HUES6 (cell line): ENCODE data around the gene LAMTOR4.
A peak's percentile ranks its signal among the peaks of the same experiment; 100 is the strongest.
"Not testable (repeated sequence)": the region's sequence is repeated elsewhere in the genome, so short reads cannot be mapped to it uniquely, and the experiment has no call there.

Experiments used
- H3K27ac ChIP-seq: 2 replicates; pipeline ENCODE4 v1.7.0; 2013; ENCODE audit warnings: low read depth, mild to moderate bottlenecking, low read length, inconsistent platforms
- H3K27me3 ChIP-seq: 2 replicates; pipeline ENCODE4 v1.6.1; 2013; ENCODE audit warnings: low read length; ENCODE audit not compliant: control insufficient read depth, insufficient read depth
- H3K36me3 ChIP-seq: 2 replicates; pipeline ENCODE4 v1.6.1; 2013; ENCODE audit warnings: low read length; ENCODE audit not compliant: control insufficient read depth, insufficient read depth
- H3K4me1 ChIP-seq: 2 replicates; pipeline ENCODE4 v1.6.1; 2013; ENCODE audit warnings: low read length; ENCODE audit not compliant: control insufficient read depth, insufficient read depth
- H3K4me3 ChIP-seq: 2 replicates; pipeline ENCODE4 v1.5.1; 2013; ENCODE audit warnings: low read depth, low read length
- H3K9ac ChIP-seq: one replicate; pipeline ENCODE4 v1.6.1; 2013; ENCODE audit warnings: mild to moderate bottlenecking, low read length
- H3K9me3 ChIP-seq: 2 replicates; pipeline ENCODE4 v1.6.1; 2013; ENCODE audit warnings: low read depth, low read length; ENCODE audit not compliant: control insufficient read depth, insufficient read depth

Gene LAMTOR4

DNA sequence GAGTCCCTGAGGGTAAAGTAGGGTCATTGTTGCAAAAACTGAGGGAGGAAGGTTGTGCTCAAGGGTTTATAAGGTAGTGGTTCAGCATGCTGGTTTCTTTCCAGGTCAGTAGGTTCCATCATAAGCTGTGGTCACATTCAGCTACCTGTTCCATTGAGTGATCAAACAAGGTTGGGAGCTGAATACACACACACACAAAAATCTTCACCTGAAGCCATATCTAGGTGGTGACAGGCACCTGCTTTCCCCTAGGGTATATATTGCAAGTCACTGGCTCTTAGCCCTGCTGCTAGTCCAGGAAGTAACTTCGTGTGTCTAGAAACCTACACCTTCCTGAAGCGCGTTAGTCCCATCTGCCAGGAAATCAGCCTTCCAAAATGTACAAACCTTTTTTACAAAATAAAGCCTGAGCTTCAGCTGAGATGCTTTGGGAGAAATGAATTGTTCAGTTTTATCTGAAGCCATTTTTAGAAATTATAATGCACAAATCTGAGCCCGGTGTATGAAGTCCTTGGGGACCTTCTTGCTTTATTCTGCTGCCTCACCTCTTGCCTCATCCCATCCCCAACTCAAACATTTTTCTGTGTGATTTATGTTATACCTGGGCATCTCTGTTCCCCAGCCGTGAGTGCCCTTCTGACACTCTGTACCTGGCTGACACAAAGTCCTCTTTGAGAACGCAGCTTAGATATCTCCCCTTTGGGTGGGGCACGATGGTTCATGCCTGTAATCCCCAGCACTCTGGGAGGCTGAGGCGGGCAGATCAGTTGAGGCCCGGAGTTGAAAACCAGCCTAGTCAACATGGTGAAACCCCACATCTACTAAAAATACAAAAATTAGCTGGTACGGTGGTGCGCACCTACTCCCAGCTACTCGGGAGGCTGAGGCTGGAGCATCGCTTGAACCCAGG is 10.6 kb upstream of the LAMTOR4 start:
- Histone ChIP-seq H3K9ac (no peak overlapping the region), H3K27ac (no peak overlapping the region), H3K27me3 (no peaks in the 10 kb centered on the region), H3K4me3 (no peak overlapping the region), H3K4me1 (0 out of 2 replicates have a peak, but pooled peaks cover under 1% of the 10 kb centered on the region), H3K9me3 (no peaks in the 10 kb centered on the region), H3K36me3 (no peaks in the 10 kb centered on the region)

DNA sequence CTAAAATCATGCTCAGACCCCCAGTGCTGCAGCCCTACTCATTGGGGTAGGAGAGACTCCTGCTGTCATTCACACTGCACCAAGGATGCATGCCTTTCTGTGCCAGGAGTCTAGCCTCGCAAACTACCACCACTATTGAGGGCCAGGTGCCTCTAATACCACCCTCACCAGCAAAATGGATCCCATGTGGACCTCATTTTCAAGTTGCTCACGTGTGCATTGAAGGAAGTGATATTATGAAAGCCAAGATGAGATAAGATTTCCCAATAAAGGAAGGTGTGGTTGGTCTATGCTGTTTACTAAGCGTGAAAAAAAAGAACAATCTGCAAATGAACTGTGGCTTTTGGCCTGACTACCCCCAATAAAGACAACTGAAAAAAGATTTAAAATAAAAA is 7.2 kb upstream of the LAMTOR4 start:
- Histone ChIP-seq H3K4me3 (no peak overlapping the region), H3K4me1 (no peaks in the 10 kb centered on the region), H3K36me3 (no peaks in the 10 kb centered on the region), H3K27me3 (no peaks in the 10 kb centered on the region), H3K9me3 (no peaks in the 10 kb centered on the region), H3K27ac (no peak overlapping the region), H3K9ac (no peak overlapping the region)

DNA sequence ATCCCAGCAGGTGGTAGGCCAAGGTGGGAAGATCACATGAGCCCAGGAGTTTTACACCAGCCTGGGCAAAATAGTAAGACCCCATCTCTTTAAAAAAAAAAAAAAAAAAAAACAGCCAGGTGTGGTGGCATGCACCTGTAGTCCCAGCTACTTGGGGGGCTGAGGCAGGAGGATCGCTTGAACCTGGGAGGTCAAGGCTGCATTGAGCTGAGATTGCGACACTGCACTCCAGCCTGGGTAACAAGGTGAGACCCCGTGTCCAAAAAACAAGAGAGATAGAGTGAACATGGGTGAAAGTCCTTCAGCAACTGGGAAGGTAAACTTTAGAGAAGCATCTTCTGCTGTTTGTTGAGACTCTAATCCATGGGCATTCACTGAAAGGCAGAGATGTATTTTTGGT is 6.3 kb upstream of the LAMTOR4 start:
- H3K4me1 ChIP-seq: no peaks in the 10 kb centered on the region
- no peaks in the 10 kb centered on the region for H3K36me3 ChIP-seq
- H3K27me3 ChIP-seq: no peaks in the 10 kb centered on the region
- no peak overlapping the region for H3K9ac ChIP-seq
- no peaks in the 10 kb centered on the region for H3K9me3 ChIP-seq
- H3K27ac ChIP-seq: no peak overlapping the region
- H3K4me3 ChIP-seq: no peak overlapping the region

DNA sequence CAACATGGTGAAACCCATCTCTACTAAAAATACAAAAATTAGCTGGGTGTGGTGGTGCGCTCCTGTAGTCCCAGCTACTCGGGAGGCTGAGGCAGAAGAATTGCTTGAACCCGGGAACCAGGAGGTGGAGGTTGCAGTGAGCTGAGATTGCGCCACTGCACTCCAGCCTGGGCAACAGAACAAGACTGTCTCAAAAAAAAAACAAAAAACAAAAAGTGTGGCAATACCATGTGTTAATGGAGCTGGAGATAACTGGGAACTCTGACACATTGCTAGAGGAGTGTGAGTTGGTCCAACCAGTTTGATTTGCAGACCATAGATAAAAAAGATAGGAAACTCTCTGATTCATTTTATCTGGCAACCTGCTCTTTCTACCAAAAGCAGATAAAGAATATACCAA is 2.4 kb upstream of the LAMTOR4 start:
- not testable (repeated sequence) for H3K36me3 ChIP-seq, H3K4me3 ChIP-seq, H3K9me3 ChIP-seq, H3K27ac ChIP-seq, H3K9ac ChIP-seq, H3K4me1 ChIP-seq, H3K27me3 ChIP-seq

DNA sequence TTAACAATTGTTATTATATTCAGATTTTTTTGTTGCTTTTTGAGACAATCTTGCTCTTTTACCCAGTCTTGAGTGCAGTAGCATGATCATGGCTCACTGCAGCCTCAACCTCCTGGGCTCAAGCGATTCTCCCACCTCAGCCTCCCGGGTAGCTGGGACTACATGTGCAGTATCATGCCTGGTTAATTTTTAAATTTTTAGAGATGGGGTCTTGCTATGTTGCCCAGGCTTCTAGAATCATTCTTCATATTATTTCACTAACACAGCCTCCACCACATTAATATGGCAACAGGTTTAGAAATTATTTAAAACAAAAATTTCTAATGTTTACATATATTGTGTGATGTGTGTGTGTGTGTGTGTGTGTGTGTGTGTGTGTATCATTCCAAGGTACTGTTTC is 1.4 kb upstream of the LAMTOR4 start:
- H3K27ac ChIP-seq: no peak overlapping the region
- no peaks in the 10 kb centered on the region for H3K9me3 ChIP-seq
- no peak overlapping the region for H3K9ac ChIP-seq
- H3K27me3 ChIP-seq: no peaks in the 10 kb centered on the region
- H3K36me3 ChIP-seq: peaks cover 6% of the 10 kb centered on the region; the same call in 1 of the 2 replicates
- H3K4me3 ChIP-seq: no peak overlapping the region
- peaks cover 7% of the 10 kb centered on the region; the same call in 1 of the 2 replicates for H3K4me1 ChIP-seq

DNA sequence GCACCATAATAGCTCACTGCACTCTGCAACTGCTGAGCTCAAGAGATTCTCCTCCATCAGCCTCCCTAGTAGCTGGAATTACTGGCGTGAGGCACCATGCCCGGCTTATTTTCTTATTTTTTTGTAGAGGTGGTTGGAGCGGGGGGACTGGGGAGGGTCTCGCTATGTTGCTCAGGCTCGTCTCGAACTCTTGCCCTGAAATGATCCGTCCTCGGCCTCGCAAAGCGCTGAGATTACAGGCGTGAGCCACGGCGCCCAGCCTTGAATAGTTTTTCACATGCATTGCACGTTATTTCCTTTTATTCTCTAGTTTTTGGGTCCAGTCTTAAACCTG is 526 bp upstream of the LAMTOR4 start:
- Histone ChIP-seq H3K4me3 (peak overlapping the region; percentile 51), H3K27me3 (no peaks in the 10 kb centered on the region), H3K4me1 (peaks cover 10% of the 10 kb centered on the region; the same call in 1 of the 2 replicates), H3K27ac (peak overlapping the region; percentile 37; the same call in 1 of the 2 replicates), H3K9me3 (no peaks in the 10 kb centered on the region), H3K36me3 (peaks cover 14% of the 10 kb centered on the region), H3K9ac (peak overlapping the region; percentile 43)

DNA sequence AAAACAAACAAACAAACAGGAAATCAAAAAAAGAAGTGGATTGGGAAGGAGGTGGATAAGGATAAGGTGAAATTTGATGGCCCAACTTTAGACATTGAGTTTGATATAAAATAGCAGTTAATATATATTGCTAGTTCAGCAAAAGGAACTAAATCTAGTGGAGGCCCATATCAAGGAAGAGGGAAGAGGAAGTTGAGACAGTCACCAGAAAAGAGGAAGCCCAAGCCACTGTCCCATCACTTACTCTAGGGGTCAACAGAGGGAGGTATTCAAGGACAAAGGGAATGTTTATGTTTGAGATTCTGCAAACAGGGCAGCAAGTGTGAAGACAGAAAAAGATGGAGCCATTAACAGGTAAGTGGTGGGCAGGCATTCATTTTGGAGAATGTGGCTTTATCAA is 3.7 kb downstream of the LAMTOR4 start:
- Histone ChIP-seq H3K4me1 (peaks cover 38% of the 10 kb centered on the region), H3K27me3 (no peaks in the 10 kb centered on the region), H3K36me3 (peaks cover 52% of the 10 kb centered on the region), H3K4me3 (no peak overlapping the region), H3K9me3 (no peaks in the 10 kb centered on the region), H3K27ac (no peak overlapping the region), H3K9ac (no peak overlapping the region)

DNA sequence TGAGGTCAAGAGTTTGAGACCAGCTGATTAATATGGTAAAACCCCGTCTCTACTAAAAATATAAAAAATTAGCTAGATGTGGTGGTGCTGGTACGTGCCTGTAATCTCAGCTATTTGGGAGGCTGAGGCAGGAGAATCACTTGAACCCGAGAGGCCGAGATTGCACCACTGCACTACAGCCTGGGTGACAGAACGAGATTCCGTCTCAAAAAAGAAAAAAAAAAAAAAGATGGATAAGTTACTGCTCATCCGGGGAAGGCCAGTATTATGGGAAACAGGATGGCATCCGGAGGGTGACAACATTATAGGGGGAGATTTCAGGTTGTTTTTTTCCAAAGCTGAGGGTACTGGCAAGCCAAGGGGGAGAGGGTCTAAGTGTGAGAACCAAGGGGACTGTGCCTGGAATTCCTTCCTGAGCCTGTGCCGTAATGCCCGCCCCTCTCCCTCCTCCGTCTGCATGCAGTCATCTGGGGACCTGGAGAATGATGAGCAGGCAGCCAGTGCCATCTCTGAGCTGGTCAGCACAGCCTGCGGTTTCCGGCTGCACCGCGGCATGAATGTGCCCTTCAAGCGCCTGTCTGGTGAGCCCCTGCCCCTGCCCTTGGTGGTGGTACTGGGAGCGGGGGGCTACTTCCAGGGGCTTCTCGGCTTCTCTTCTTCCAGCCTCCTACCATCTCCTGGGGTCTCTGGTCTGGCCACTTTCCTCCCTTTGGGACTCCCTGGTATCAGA is 4.4 kb downstream of the LAMTOR4 start:
- peaks cover 42% of the 10 kb centered on the region for H3K4me1 ChIP-seq

DNA sequence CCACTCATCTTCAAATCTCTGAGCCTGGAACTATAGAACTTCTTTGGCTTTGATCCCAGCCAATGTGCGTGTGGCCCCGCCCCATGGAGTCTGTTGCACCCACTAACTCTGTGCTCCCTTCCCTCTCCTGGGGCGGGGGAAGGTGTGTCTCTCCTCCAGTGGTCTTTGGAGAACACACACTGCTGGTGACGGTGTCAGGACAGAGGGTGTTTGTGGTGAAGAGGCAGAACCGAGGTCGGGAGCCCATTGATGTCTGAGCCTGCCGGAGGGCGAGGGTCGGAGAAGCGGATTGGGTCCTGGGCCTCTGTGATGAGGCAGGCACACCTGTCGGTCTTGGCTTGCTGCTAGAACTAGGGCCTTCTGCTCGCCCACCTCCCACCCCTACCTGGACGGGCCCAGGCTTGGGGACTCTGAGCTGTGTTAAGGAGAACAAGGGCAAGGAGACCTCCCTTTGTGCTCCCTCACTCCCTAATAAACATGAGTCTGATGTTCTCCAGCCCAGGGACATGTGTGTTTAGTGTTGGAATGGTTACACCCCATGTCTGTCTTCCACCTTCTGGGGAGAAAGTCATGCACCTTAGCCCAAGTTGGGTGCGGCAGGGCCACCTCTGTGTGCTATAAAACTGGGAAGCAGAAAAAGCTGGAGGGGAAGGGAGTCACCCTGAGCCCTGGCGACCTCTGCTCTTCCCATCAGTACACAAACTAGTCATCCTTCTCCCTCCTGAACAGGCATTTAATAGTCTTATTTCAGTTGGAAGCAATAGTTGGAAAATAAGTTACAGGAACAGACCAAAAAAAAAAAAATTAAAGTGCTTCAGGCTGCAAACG is 5.2 kb downstream of the LAMTOR4 start:
- Histone ChIP-seq H3K36me3 (peaks cover 52% of the 10 kb centered on the region), H3K4me1 (peaks cover 40% of the 10 kb centered on the region), H3K9me3 (no peaks in the 10 kb centered on the region), H3K4me3 (no peak overlapping the region), H3K9ac (peak overlapping the region; percentile 34), H3K27ac (no peak overlapping the region), H3K27me3 (no peaks in the 10 kb centered on the region)

More for the DNA sequence above, 4.4 kb downstream of the LAMTOR4 start:
- H3K9me3 ChIP-seq: no peaks in the 10 kb centered on the region
- H3K9ac ChIP-seq: no peak overlapping the region
- no peak overlapping the region for H3K4me3 ChIP-seq
- H3K27ac ChIP-seq: no peak overlapping the region
- peaks cover 52% of the 10 kb centered on the region for H3K36me3 ChIP-seq
- no peaks in the 10 kb centered on the region for H3K27me3 ChIP-seq

DNA sequence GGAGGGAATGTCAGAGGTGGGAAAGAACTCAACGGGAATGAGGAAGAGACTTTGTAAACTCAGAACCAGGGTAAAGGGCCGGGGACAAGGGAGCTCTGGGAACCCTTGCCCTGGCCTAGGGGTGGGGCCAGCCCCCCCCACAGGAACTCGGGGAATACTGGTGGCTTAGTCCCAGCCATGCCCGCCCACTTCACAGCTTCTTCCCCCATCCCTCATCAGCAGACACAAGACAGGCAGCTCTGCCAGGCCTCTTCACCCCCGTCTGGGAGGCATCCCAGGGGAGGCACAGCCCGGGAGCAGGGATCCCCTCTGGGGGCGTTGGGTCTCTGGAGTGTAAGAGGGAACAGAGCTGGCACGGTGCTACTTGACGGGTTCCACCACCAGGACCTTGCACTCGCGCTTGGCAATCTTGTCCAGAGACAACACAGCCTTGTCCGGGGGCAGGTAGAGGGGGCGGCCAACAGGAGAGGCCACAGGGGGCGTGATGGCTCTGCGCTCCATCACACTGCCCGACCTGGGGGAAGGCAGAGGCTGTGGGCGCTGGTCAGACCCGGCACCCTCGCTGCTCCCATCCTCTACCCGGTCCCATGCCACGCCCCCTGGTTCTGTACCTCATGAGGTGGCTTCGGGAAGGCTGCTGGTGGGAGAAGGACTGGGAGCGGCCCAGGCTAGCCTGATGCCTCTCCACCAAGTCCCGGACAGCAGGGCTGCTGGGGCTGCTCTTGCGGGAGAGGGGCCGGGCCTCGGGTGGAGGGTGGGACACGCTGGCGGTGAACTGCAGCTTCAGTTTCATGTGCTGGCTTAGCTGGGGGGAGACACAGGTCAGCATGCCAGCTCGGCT is 6.2 kb downstream of the LAMTOR4 start:
- no peak overlapping the region for H3K27ac ChIP-seq
- H3K9me3 ChIP-seq: no peaks in the 10 kb centered on the region
- peaks cover 52% of the 10 kb centered on the region for H3K36me3 ChIP-seq
- no peaks in the 10 kb centered on the region for H3K27me3 ChIP-seq
- H3K4me3 ChIP-seq: no peak overlapping the region
- H3K4me1 ChIP-seq: peaks cover 42% of the 10 kb centered on the region
- no peak overlapping the region for H3K9ac ChIP-seq
